A549 (cell line): ENCODE results near the gene ARHGEF10L.

Experiments used
- CEBPB ChIP-seq, 2 experiments: fragments of >200 bp in 1 of 2; sonication (Bioruptor Twin) in 1 of 2; formaldehyde crosslinking in 1 of 2; IDR thresholded peaks; 2 replicates each; pipeline ENCODE4 v1.6.1; 2012 to 2016
- CHD4 ChIP-seq: fragments of 200-600 bp; sonication (generic); IDR thresholded peaks from 2 replicates; pipeline ENCODE4 v1.6.1; 2016; ENCODE audit warnings: antibody characterized with exemption, mild to moderate bottlenecking, borderline replicate concordance
- EP300 ChIP-seq, 2 experiments: fragments of >200 bp; sonication (Bioruptor Twin); formaldehyde crosslinking; IDR thresholded peaks; 2 replicates in 1 of 2; 3 replicates in 1 of 2; pipeline ENCODE4 v1.6.1; 2016 to 2017
- FOSB ChIP-seq: fragments of 250-450 bp; sonication (Bioruptor Pico); IDR thresholded peaks from 2 replicates; pipeline ENCODE4 v1.5.0; 2020; ENCODE audit warnings: mild to moderate bottlenecking, moderate library complexity
- JUN ChIP-seq, 2 experiments: fragments of >200 bp; sonication (Bioruptor Twin); formaldehyde crosslinking; IDR thresholded peaks; 2 replicates in 1 of 2; 3 replicates in 1 of 2; pipeline ENCODE4 v1.6.1; 2016 to 2017
- NR3C1 ChIP-seq: fragments of >200 bp; sonication (Bioruptor Twin); formaldehyde crosslinking; IDR thresholded peaks from 3 replicates; pipeline ENCODE4 v1.6.1; 2017
- POLR2A ChIP-seq: IDR thresholded peaks from 2 replicates; pipeline ENCODE4 v1.6.1; 2012; ENCODE audit warnings: mild to moderate bottlenecking, low read length
- RFX5 ChIP-seq: fragments of 450-650 bp; IDR thresholded peaks from 2 replicates; pipeline ENCODE4 v1.7.1; 2014; ENCODE audit warnings: antibody characterized with exemption, mild to moderate bottlenecking, moderate library complexity
- SMC3 ChIP-seq: fragments of >200 bp; sonication (Bioruptor Twin); formaldehyde crosslinking; IDR thresholded peaks from 3 replicates; pipeline ENCODE4 v1.6.1; 2018; ENCODE audit warnings: inconsistent platforms
- TF ChIP-seq, protein P1 (sequence below): fragments of >200 bp; sonication (Bioruptor Twin); formaldehyde crosslinking; IDR thresholded peaks from 3 replicates; pipeline ENCODE4 v1.5.1; 2016
- TF ChIP-seq, protein P2 (sequence below): IDR thresholded peaks from 2 replicates; pipeline ENCODE4 v1.6.1; 2012; ENCODE audit warnings: low read depth, borderline replicate concordance
- TF ChIP-seq, protein P3 (sequence below): fragments of >200 bp; sonication (Bioruptor Twin); formaldehyde crosslinking; IDR thresholded peaks from 2 replicates; pipeline ENCODE4 v1.6.1; 2016

DNA sequence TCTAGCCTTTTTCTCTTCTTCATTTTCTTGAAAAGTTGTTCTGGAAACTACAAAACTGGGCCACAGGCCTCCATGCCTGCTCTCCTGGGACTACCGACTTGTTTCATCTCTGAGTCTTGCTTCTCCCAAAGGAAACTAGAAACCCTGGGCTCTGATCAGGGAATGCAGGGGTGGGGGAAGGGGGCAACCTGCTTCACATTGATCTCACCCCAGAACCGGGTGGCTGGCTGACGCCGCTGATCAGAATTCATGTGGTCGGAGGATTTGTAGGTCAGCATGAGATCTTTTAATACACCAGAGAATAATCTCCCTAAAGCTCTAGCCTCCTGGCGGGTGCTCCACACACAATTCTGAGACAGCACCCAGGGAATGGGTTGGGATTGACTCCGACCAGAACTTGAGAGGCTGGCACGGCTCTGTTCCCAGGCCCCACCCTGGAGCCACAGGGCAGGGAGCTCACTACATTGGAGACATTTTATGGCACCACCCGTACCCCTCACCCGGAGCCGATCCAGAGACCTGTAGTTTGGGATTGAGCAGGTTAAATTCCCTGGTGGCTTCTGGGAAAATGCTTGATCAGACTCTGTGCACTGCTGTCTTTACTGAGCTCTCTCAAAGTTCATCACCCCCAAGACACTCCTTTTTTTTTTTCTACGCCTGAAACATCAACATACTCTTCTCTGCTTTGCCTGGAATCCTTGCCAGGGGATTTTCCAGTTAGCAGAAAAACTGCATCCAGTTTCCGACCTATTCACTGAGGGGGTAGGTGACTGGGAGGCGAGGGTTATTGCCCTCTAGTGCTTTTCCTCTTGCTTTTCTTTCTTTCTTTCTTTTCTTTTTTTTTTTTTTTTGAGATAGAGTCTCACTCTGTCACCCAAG lies 12.2 kb upstream of the ARHGEF10L start:
- TF ChIP-seq, protein P1, sequence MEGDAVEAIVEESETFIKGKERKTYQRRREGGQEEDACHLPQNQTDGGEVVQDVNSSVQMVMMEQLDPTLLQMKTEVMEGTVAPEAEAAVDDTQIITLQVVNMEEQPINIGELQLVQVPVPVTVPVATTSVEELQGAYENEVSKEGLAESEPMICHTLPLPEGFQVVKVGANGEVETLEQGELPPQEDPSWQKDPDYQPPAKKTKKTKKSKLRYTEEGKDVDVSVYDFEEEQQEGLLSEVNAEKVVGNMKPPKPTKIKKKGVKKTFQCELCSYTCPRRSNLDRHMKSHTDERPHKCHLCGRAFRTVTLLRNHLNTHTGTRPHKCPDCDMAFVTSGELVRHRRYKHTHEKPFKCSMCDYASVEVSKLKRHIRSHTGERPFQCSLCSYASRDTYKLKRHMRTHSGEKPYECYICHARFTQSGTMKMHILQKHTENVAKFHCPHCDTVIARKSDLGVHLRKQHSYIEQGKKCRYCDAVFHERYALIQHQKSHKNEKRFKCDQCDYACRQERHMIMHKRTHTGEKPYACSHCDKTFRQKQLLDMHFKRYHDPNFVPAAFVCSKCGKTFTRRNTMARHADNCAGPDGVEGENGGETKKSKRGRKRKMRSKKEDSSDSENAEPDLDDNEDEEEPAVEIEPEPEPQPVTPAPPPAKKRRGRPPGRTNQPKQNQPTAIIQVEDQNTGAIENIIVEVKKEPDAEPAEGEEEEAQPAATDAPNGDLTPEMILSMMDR, result no peak
- TF ChIP-seq NR3C1, result no peak
- TF ChIP-seq CHD4, result no peak
- no peak for TF ChIP-seq CEBPB (IDR thresholded peaks at IDR 0.05)
- no peak for TF ChIP-seq JUN (IDR thresholded peaks at IDR 0.05)
- no peak for TF ChIP-seq SMC3
- no peak for TF ChIP-seq POLR2A
- no peak for TF ChIP-seq FOSB (CRISPR knock-in tag)
- TF ChIP-seq, protein P2, sequence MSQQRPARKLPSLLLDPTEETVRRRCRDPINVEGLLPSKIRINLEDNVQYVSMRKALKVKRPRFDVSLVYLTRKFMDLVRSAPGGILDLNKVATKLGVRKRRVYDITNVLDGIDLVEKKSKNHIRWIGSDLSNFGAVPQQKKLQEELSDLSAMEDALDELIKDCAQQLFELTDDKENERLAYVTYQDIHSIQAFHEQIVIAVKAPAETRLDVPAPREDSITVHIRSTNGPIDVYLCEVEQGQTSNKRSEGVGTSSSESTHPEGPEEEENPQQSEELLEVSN, result no peak
- TF ChIP-seq, protein P3, sequence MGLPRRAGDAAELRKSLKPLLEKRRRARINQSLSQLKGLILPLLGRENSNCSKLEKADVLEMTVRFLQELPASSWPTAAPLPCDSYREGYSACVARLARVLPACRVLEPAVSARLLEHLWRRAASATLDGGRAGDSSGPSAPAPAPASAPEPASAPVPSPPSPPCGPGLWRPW, result no peak
- no peak for TF ChIP-seq EP300 (IDR thresholded peaks at IDR 0.05)
- TF ChIP-seq RFX5, result no peak
